Adrenal gland (tissue), 12 donors: Measurements from ENCODE around the gene ZFP62. TPM values are rescaled to one million over a fixed set of nuclear protein-coding genes. Genes with fewer than 3 reads are reported as not detected.
A peak's percentile ranks its signal among the peaks of the same experiment; 100 is the strongest.

Source experiments
- DNase-seq, 7 donors: peaks; one replicate each; pipeline ENCODE4 v3.0.0-alpha.2; 2019 to 2020
- H3K27ac ChIP-seq, 5 donors: fragments of 200-600 bp; sonication (generic) in 4 of 5; 1 replicate in 3 of 5; 2 replicates in 2 of 5; pipeline versions ENCODE4 v1.5.1 to v1.8.0; 2016 to 2020; ENCODE audit warnings: mild to moderate bottlenecking in 1 of 5
- H3K27me3 ChIP-seq: fragments of 200-600 bp; 2 replicates; pipeline ENCODE4 v1.8.0; 2021
- H3K36me3 ChIP-seq, 2 donors: fragments of 200-600 bp; replicated peaks in 1 of 2; 1 replicate in 1 of 2; 2 replicates in 1 of 2; pipeline versions ENCODE4 v1.5.1 to v1.8.0; 2018 to 2022
- H3K4me1 ChIP-seq, 2 donors: fragments of 200-600 bp; replicated peaks in 1 of 2; 1 replicate in 1 of 2; 2 replicates in 1 of 2; pipeline versions ENCODE4 v1.5.1 to v1.8.0; 2018 to 2021
- H3K4me3 ChIP-seq, 4 donors: fragments of 200-600 bp; sonication (generic) in 3 of 4; one replicate each; pipeline ENCODE4 v1.5.1; 2016 to 2018
- H3K9me3 ChIP-seq, 3 donors: fragments of 200-600 bp; sonication (generic) in 1 of 3; replicated peaks in 1 of 3; 1 replicate in 2 of 3; 2 replicates in 1 of 3; pipeline versions ENCODE4 v1.5.1 to v1.8.0; 2016 to 2021
- CTCF ChIP-seq, 6 experiments: fragments of 450-650 bp in 4 of 6; fragments of 200-600 bp in 2 of 6; sonication (generic) in 1 of 6; IDR thresholded peaks; 1 replicate in 5 of 6; 2 replicates in 1 of 6; pipeline versions ENCODE4 v1.5.1 to v1.8.0; 2016 to 2021; ENCODE audit warnings: antibody characterized with exemption in 6 of 6, mild to moderate bottlenecking in 2 of 6, moderate library complexity in 1 of 6
- POLR2A ChIP-seq, 2 donors: fragments of 450-650 bp; IDR thresholded peaks; one replicate each; pipeline ENCODE4 v1.6.1; 2017; ENCODE audit warnings: antibody characterized with exemption in 2 of 2, mild to moderate bottlenecking in 2 of 2, moderate library complexity in 1 of 2
- WGBS, 4 donors: extraction: QIAGEN DNeasy Blood & Tissue Kit in 2 of 4; methylation state at CpG; one replicate each; pipeline versions ENCODE4 v1.1.5 to v1.1.7; 2013 to 2017; 5-methylcytosine and 5-hydroxymethylcytosine counted together
- intact Hi-C, 2 donors: fragments of 100-400 bp; cut with DNase I; formaldehyde crosslinking; loops; one replicate each; pipeline versions ENCODE4 v1.14.1 to v1.15.0; 2022 to 2023
- polyA plus RNA-seq, 3 donors: library from polyadenylated mRNA; stranded (reverse); fragments of 200-250 nt in 2 of 3; fragments of 350-450 nt in 1 of 3; fragmentation: Illumina TruSeq in 1 of 3; extraction: RNeasy Lipid Tissue Mini Kit (QIAGEN cat#74804) in 1 of 3; gene quantifications; one replicate each; pipeline ENCODE4 v1.2.3, GENCODE V29; 2013 to 2014
- total RNA-seq, 9 donors: library from RNA; depleted of rRNA in 4 of 9; stranded (reverse); fragments of >200 nt in 4 of 9; fragments of 120-200 nt in 1 of 9; fragmentation: NEBNext Ultra II Directional in 1 of 9; extraction: Animal tissue kit (Norgen Biotek cat#: 25700) in 1 of 9; gene quantifications; one replicate each; pipeline versions ENCODE4 v1.1.0 to v1.2.4, GENCODE V29; 2013 to 2023
- donor health status: healthy with polysubstance abuse.
- donor health status: Bipolar disorder and iron deficiency.
- donor health status: DM: yes; HTN: yes; CAD: no.
- donor health status: DM: no; HTN: no; CAD: no.
- donor health status: DM: no; HTN: no; CAD: no.
- donor health status: DM: yes; HTN: yes; CAD: no.

The ZFP62 gene
- total and polyA plus RNA-seq, 12 donors = 8.5 to 39.7 (median 16.5) TPM

GRCh38 chr5:180801596-180802324 lies 59.3 kb downstream of the ZFP62 start:
- H3K9me3 ChIP-seq = no peaks in the 10 kb centered on the region
- no peaks in the 10 kb centered on the region for H3K36me3 ChIP-seq
- peak in 3 of 7 donors; percentile 16 to 63 (median 24) for DNase-seq
- H3K27ac ChIP-seq = peak overlapping the region; percentile 96 to 99 (median 96)
- intact Hi-C loops = no loop called here
- peaks cover 37 to 83% of the 10 kb centered on the region in 2 donors for H3K4me1 ChIP-seq
- H3K27me3 ChIP-seq = no peaks in the 10 kb centered on the region
- peak overlapping the region in 3 of 4 donors; percentile 67 to 79 (median 79) for H3K4me3 ChIP-seq
- no peak for TF ChIP-seq CTCF (IDR thresholded peaks at IDR 0.05)
- 8 to 10% (median 9%) methylated on average over 15 of the region's 15 CpGs for WGBS, 4 donors

DNA sequence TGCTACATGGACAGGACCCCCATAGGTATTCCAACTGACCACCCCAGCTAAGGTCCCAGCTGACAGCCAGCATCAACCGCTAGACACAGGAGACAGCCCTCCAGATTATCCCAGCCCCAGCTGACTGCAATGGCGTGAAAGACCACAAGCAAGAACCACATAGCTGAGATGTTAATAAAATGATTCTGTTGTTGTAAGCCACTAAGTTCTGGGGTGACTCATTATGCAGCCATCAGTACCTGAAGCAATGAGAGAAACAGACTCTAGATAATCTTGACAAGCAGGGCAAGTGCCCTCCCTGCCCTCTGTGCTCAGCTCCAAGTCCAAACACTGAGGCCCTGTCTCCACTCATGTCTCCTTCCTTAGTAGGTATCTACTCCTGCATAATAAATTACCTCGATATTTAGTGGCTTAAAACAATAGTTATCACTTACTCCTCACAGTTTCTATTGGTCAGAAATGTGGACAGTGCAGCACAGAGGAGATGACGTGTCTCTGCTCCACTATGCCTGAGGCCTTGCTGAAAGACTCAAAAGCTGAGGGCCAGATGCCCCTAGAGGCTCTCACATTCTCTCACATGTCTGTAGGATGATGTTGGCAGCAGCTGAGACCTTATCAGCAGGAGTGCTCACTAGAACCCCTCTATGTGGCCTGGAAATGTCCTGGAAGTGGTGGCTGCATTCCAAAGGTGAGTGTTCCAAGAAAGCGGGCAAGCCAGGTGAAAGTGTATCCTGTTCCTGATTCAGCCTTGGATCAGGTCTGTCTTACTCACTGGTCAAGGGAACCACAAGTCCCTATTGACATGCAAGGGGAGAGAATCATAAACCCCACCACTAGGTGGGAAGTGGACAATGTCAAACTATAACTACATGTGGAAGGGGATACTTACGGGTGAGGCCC lies 60.9 kb downstream of the ZFP62 start:
- TF ChIP-seq CTCF (IDR thresholded peaks at IDR 0.05) = no peak
- TF ChIP-seq POLR2A (IDR thresholded peaks at IDR 0.05) = no peak
- Histone ChIP-seq H3K4me1 (peaks cover 39 to 78% of the 10 kb centered on the region in 2 donors), H3K9me3 (no peaks in the 10 kb centered on the region), H3K27ac (peak overlapping the region in 1 of 5 donors; percentile 5), H3K4me3 (peak overlapping the region in 1 of 4 donors; percentile 79), H3K36me3 (no peaks in the 10 kb centered on the region), H3K27me3 (no peaks in the 10 kb centered on the region)
- DNase-seq = peak in 1 of 7 donors; percentile 17
- 64 to 76% (median 68%) methylated on average over 6 of the region's 6 CpGs for WGBS, 4 donors
- intact Hi-C loops = no loop called here

- peak in 1 of 6 experiments; percentile 8 for TF ChIP-seq CTCF (IDR thresholded peaks at IDR 0.05)
- no peak for TF ChIP-seq POLR2A (IDR thresholded peaks at IDR 0.05)
- H3K4me1 ChIP-seq = peaks cover 39 to 76% of the 10 kb centered on the region in 2 donors
- H3K27ac ChIP-seq = peak overlapping the region in 1 of 5 donors; percentile 2
- H3K27me3 ChIP-seq = no peaks in the 10 kb centered on the region
- intact Hi-C loops = no loop called here
- no peaks in the 10 kb centered on the region for H3K9me3 ChIP-seq
- WGBS, 4 donors = 67 to 84% (median 81%) methylated on average over 4 of the region's 4 CpGs
- H3K36me3 ChIP-seq = no peaks in the 10 kb centered on the region
- no peak overlapping the region for H3K4me3 ChIP-seq
- DNase-seq = peak in 1 of 7 donors; percentile 27
These were observed 61.9 kb downstream of the ZFP62 start for GRCh38 chr5:180799194-180799593.

GRCh38 chr5:180798193-180798592 lies 62.9 kb downstream of the ZFP62 start:
- Histone ChIP-seq H3K4me3 (no peak overlapping the region), H3K27ac (peak overlapping the region in 1 of 5 donors; percentile 12), H3K36me3 (peaks cover 0 to 2% of the 10 kb centered on the region in 2 donors), H3K27me3 (no peaks in the 10 kb centered on the region), H3K9me3 (no peaks in the 10 kb centered on the region), H3K4me1 (peaks cover 39 to 68% of the 10 kb centered on the region in 2 donors)
- peak in 1 of 7 donors; percentile 15 for DNase-seq
- intact Hi-C loops = no loop called here
- 74 to 92% (median 80%) methylated on average over 11 of the region's 11 CpGs for WGBS, 4 donors
- no peak for TF ChIP-seq POLR2A (IDR thresholded peaks at IDR 0.05)
- TF ChIP-seq CTCF (IDR thresholded peaks at IDR 0.05) = no peak
